NT2/D1 (cell line): ENCODE data around the gene KRT78.

Experiments
- SUZ12 ChIP-seq: IDR thresholded peaks from 2 replicates; pipeline ENCODE4 v1.6.1; 2011; ENCODE audit not compliant: insufficient read length, insufficient read depth; ENCODE audit errors: extremely low read depth
- YY1 ChIP-seq: IDR thresholded peaks from 2 replicates; pipeline ENCODE4 v1.6.1; 2011; ENCODE audit not compliant: insufficient read length, insufficient read depth
- ZNF274 ChIP-seq: IDR thresholded peaks from 2 replicates; pipeline ENCODE4 v1.6.1; 2011; ENCODE audit warnings: mild to moderate bottlenecking, low read depth, low read length

GRCh38 chr12:52818887-52819420 is 29.8 kb downstream of the KRT78 start:
- no peak for TF ChIP-seq ZNF274
- TF ChIP-seq YY1: no peak
- no peak for TF ChIP-seq SUZ12
